ENCODE data around the gene ZNF593OS.
A peak's percentile ranks its signal among the peaks of the same experiment; 100 is the strongest.

Gene ZNF593OS

GRCh38 chr1:26177182-26177684, 5.6 kb upstream of the ZNF593OS start, which contains the start of gene CNKSR1:
Gene CNKSR1, plus strand, starts transcription at chr1:26177491. Its CDS starts 57 bp downstream, at chr1:26177548.
- no CpG with 5 or more reads among the region's 21 CpGs for WGBS (ENCODE audit: extremely low coverage, insufficient coverage, insufficient read length)

GRCh38 chr1:26175346-26175745, 3.7 kb upstream of the ZNF593OS start:
- Histone ChIP-seq H2AK5ac (ENCODE audit: low read length) (no peak overlapping the region), H3K36me3 (ENCODE audit: control insufficient read depth in 1 of 2, insufficient read depth in 2 of 2, low read length in 2 of 2) (peaks cover 8 to 13% of the 10 kb centered on the region in 2 experiments), H4K12ac (ENCODE audit: low read depth, low read length) (no peak overlapping the region), H3K79me2 (ENCODE audit: control insufficient read depth, insufficient read depth, low read length, poor library complexity) (peaks cover 1% of the 10 kb centered on the region), H3K23ac (ENCODE audit: low read length) (no peak overlapping the region), H2AFZ (ENCODE audit: insufficient read depth, low read length, poor library complexity) (no peak overlapping the region), H3K9ac (ENCODE audit: low read length) (no peak overlapping the region), H4K91ac (ENCODE audit: low read depth, low read length) (no peak overlapping the region), H3K4me3 (ENCODE audit: low read depth, low read length) (no peak overlapping the region), H3K18ac (ENCODE audit: low read length) (no peak overlapping the region), H2BK120ac (ENCODE audit: insufficient read depth, low read length, poor library complexity) (no peak overlapping the region), H3K9me3 (ENCODE audit: insufficient read depth, low read depth, low read length) (no peaks in the 10 kb centered on the region), H4K8ac (ENCODE audit: low read depth, low read length) (no peak overlapping the region), H3K27me3 (ENCODE audit: insufficient read depth, low read length) (no peaks in the 10 kb centered on the region), H2BK12ac (ENCODE audit: low read length) (no peak overlapping the region), H3K4me1 (ENCODE audit: control insufficient read depth in 1 of 2, insufficient read depth in 2 of 2, low read length in 2 of 2) (peaks cover 14 to 21% of the 10 kb centered on the region in 2 experiments), H3K4me2 (ENCODE audit: low read length) (no peak overlapping the region), H3K27ac (ENCODE audit: low read depth, low read length) (no peak overlapping the region), H3K4ac (ENCODE audit: low read depth, low read length) (no peak overlapping the region), H3K14ac (ENCODE audit: low read length) (no peak overlapping the region), H2BK5ac (ENCODE audit: low read depth, low read length, poor library complexity) (no peak overlapping the region), H3K79me1 (ENCODE audit: low read length) (peaks cover 6% of the 10 kb centered on the region)
- WGBS (ENCODE audit: extremely low coverage, insufficient coverage, insufficient read length): no CpG with 5 or more reads among the region's 8 CpGs
- peak; percentile 71 to 83 for DNase-seq

More at GRCh38 chr1:26177182-26177684, 5.6 kb upstream of the ZNF593OS start, which contains the start of gene CNKSR1:
- peak within 1 kb of the TSS; percentile 35 for H3K4ac ChIP-seq (ENCODE audit: low read depth, low read length)
- peak within 1 kb of the TSS; percentile 43 for H3K27ac ChIP-seq (ENCODE audit: low read depth, low read length)
- no peaks in the 10 kb centered on the region for H3K9me3 ChIP-seq (ENCODE audit: insufficient read depth, low read depth, low read length)
- H2BK12ac ChIP-seq (ENCODE audit: low read length): no peak within 1 kb of the TSS
- peak; percentile 74 to 76 for DNase-seq
- peak within 1 kb of the TSS; percentile 19 for H3K18ac ChIP-seq (ENCODE audit: low read length)
- peak within 1 kb of the TSS; percentile 55 for H3K4me2 ChIP-seq (ENCODE audit: low read length)
- peak within 1 kb of the TSS; percentile 83 for H2BK120ac ChIP-seq (ENCODE audit: insufficient read depth, low read length, poor library complexity)
- peak within 1 kb of the TSS; percentile 63 for H3K4me3 ChIP-seq (ENCODE audit: low read depth, low read length)
- H3K79me2 ChIP-seq (ENCODE audit: control insufficient read depth, insufficient read depth, low read length, poor library complexity): peaks cover 1% of the 10 kb centered on the region
- H3K27me3 ChIP-seq (ENCODE audit: insufficient read depth, low read length): no peaks in the 10 kb centered on the region
- H4K8ac ChIP-seq (ENCODE audit: low read depth, low read length): peak within 1 kb of the TSS; percentile 90
- no peak within 1 kb of the TSS for H3K9ac ChIP-seq (ENCODE audit: low read length)
- H2AK5ac ChIP-seq (ENCODE audit: low read length): peak within 1 kb of the TSS; percentile 50
- peak within 1 kb of the TSS; percentile 59 for H4K91ac ChIP-seq (ENCODE audit: low read depth, low read length)
- H3K14ac ChIP-seq (ENCODE audit: low read length): peak within 1 kb of the TSS; percentile 39
- peak within 1 kb of the TSS; percentile 29 for H2BK5ac ChIP-seq (ENCODE audit: low read depth, low read length, poor library complexity)
- H3K23ac ChIP-seq (ENCODE audit: low read length): no peak within 1 kb of the TSS
- peaks cover 6% of the 10 kb centered on the region for H3K79me1 ChIP-seq (ENCODE audit: low read length)
- peak within 1 kb of the TSS; percentile 89 for H2AFZ ChIP-seq (ENCODE audit: insufficient read depth, low read length, poor library complexity)
- H3K4me1 ChIP-seq (ENCODE audit: control insufficient read depth in 1 of 2, insufficient read depth in 2 of 2, low read length in 2 of 2): peaks cover 11 to 16% of the 10 kb centered on the region in 2 experiments
- H3K36me3 ChIP-seq (ENCODE audit: control insufficient read depth in 1 of 2, insufficient read depth in 2 of 2, low read length in 2 of 2): peaks cover 7 to 12% of the 10 kb centered on the region in 2 experiments
- H4K12ac ChIP-seq (ENCODE audit: low read depth, low read length): peak within 1 kb of the TSS; percentile 93

GRCh38 chr1:26170472-26170821, 1.2 kb downstream of the ZNF593OS start:
- Histone ChIP-seq H3K36me3 (ENCODE audit: control insufficient read depth in 1 of 2, insufficient read depth in 2 of 2, low read length in 2 of 2) (peaks cover 8 to 11% of the 10 kb centered on the region in 2 experiments), H4K8ac (ENCODE audit: low read depth, low read length) (peak overlapping the region; percentile 90), H2BK120ac (ENCODE audit: insufficient read depth, low read length, poor library complexity) (no peak overlapping the region), H2AFZ (ENCODE audit: insufficient read depth, low read length, poor library complexity) (peak overlapping the region; percentile 11), H3K79me2 (ENCODE audit: control insufficient read depth, insufficient read depth, low read length, poor library complexity) (peaks cover 5% of the 10 kb centered on the region), H3K4ac (ENCODE audit: low read depth, low read length) (peak overlapping the region; percentile 37), H3K79me1 (ENCODE audit: low read length) (peaks cover 7% of the 10 kb centered on the region), H2BK12ac (ENCODE audit: low read length) (no peak overlapping the region), H3K9me3 (ENCODE audit: insufficient read depth, low read depth, low read length) (no peaks in the 10 kb centered on the region), H3K4me1 (ENCODE audit: control insufficient read depth in 1 of 2, insufficient read depth in 2 of 2, low read length in 2 of 2) (peaks cover 6 to 10% of the 10 kb centered on the region in 2 experiments), H3K18ac (ENCODE audit: low read length) (no peak overlapping the region), H3K9ac (ENCODE audit: low read length) (peak overlapping the region; percentile 75), H3K14ac (ENCODE audit: low read length) (no peak overlapping the region), H2BK5ac (ENCODE audit: low read depth, low read length, poor library complexity) (no peak overlapping the region), H3K23ac (ENCODE audit: low read length) (no peak overlapping the region), H4K12ac (ENCODE audit: low read depth, low read length) (no peak overlapping the region), H3K4me2 (ENCODE audit: low read length) (peak overlapping the region; percentile 74), H2AK5ac (ENCODE audit: low read length) (peak overlapping the region; percentile 52), H3K4me3 (ENCODE audit: low read depth, low read length) (peak overlapping the region; percentile 82), H3K27ac (ENCODE audit: low read depth, low read length) (no peak overlapping the region), H4K91ac (ENCODE audit: low read depth, low read length) (peak overlapping the region; percentile 5), H3K27me3 (ENCODE audit: insufficient read depth, low read length) (no peaks in the 10 kb centered on the region)
- no CpG with 5 or more reads among the region's 9 CpGs for WGBS (ENCODE audit: extremely low coverage, insufficient coverage, insufficient read length)
- DNase-seq: no peak

GRCh38 chr1:26169669-26170471, 1.8 kb downstream of the ZNF593OS start, which contains the start of gene ZNF593:
Gene ZNF593, plus strand, starts transcription at chr1:26169908. Its CDS starts 76 bp downstream, at chr1:26169984.
- no peaks in the 10 kb centered on the region for H3K9me3 ChIP-seq (ENCODE audit: insufficient read depth, low read depth, low read length)
- DNase-seq: peak; percentile 95 to 97
- peaks cover 7% of the 10 kb centered on the region for H3K79me1 ChIP-seq (ENCODE audit: low read length)
- H3K79me2 ChIP-seq (ENCODE audit: control insufficient read depth, insufficient read depth, low read length, poor library complexity): peaks cover 5% of the 10 kb centered on the region
- H3K27ac ChIP-seq (ENCODE audit: low read depth, low read length): peak within 1 kb of the TSS; percentile 11
- H3K4me1 ChIP-seq (ENCODE audit: control insufficient read depth in 1 of 2, insufficient read depth in 2 of 2, low read length in 2 of 2): peaks cover 6 to 10% of the 10 kb centered on the region in 2 experiments
- H3K36me3 ChIP-seq (ENCODE audit: control insufficient read depth in 1 of 2, insufficient read depth in 2 of 2, low read length in 2 of 2): peaks cover 8 to 11% of the 10 kb centered on the region in 2 experiments
- peak within 1 kb of the TSS; percentile 82 for H3K4me3 ChIP-seq (ENCODE audit: low read depth, low read length)
- peak within 1 kb of the TSS; percentile 33 for H2BK5ac ChIP-seq (ENCODE audit: low read depth, low read length, poor library complexity)
- H2BK12ac ChIP-seq (ENCODE audit: low read length): no peak within 1 kb of the TSS
- peak within 1 kb of the TSS; percentile 90 for H4K8ac ChIP-seq (ENCODE audit: low read depth, low read length)
- peak within 1 kb of the TSS; percentile 76 for H4K91ac ChIP-seq (ENCODE audit: low read depth, low read length)
- H3K23ac ChIP-seq (ENCODE audit: low read length): no peak within 1 kb of the TSS
- H3K14ac ChIP-seq (ENCODE audit: low read length): peak within 1 kb of the TSS; percentile 63
- H3K4me2 ChIP-seq (ENCODE audit: low read length): peak within 1 kb of the TSS; percentile 74
- H3K27me3 ChIP-seq (ENCODE audit: insufficient read depth, low read length): no peaks in the 10 kb centered on the region
- peak within 1 kb of the TSS; percentile 19 for H2BK120ac ChIP-seq (ENCODE audit: insufficient read depth, low read length, poor library complexity)
- peak within 1 kb of the TSS; percentile 38 for H4K12ac ChIP-seq (ENCODE audit: low read depth, low read length)
- peak within 1 kb of the TSS; percentile 37 for H3K4ac ChIP-seq (ENCODE audit: low read depth, low read length)
- peak within 1 kb of the TSS; percentile 77 for H2AFZ ChIP-seq (ENCODE audit: insufficient read depth, low read length, poor library complexity)
- H3K9ac ChIP-seq (ENCODE audit: low read length): peak within 1 kb of the TSS; percentile 75
- no CpG with 5 or more reads among the region's 76 CpGs for WGBS (ENCODE audit: extremely low coverage, insufficient coverage, insufficient read length)
- peak within 1 kb of the TSS; percentile 79 for H3K18ac ChIP-seq (ENCODE audit: low read length)
- H2AK5ac ChIP-seq (ENCODE audit: low read length): peak within 1 kb of the TSS; percentile 52

Measured in trophoblast cell (in vitro differentiated cells and primary cell).